HG02840 (cell line): ENCODE data around the gene CASKIN1.
"Not testable (repeated sequence)": the region's sequence is repeated elsewhere in the genome, so short reads cannot be mapped to it uniquely, and the experiment has no call there.

Experiments used
- ATAC-seq: cut with Tn5 transposase; IDR thresholded peaks from one replicate; pipeline ENCODE4 v1.9.1; 2021; ENCODE audit warnings: mild to moderate bottlenecking, moderate library complexity, moderate number of reproducible peaks; ENCODE audit not compliant: unreplicated experiment, low FRiP score

The CASKIN1 gene

GRCh38 chr16:2147981-2148671 lies 48.3 kb downstream of the CASKIN1 start, which contains the start of gene RAB26:
Gene RAB26, plus strand, starts transcription at chr16:2148625. Its CDS starts 159 bp downstream, at chr16:2148784.
- ATAC-seq = no peak

GRCh38 chr16:2147378-2147777 lies 49.0 kb downstream of the CASKIN1 start:
- ATAC-seq = no peak

GRCh38 chr16:2145843-2146242 lies 50.6 kb downstream of the CASKIN1 start:
- no peak for ATAC-seq

- ATAC-seq = no peak
Observed at GRCh38 chr16:2143878-2144485, 52.4 kb downstream of the CASKIN1 start.

- ATAC-seq = no peak
Observed at GRCh38 chr16:2142942-2143877, 53.2 kb downstream of the CASKIN1 start.

GRCh38 chr16:2135770-2136490 lies 60.5 kb downstream of the CASKIN1 start, which contains the start of gene PKD1:
Gene PKD1, minus strand, starts transcription at chr16:2135898. Its CDS starts 209 bp downstream, at chr16:2135689.
- ATAC-seq = not testable (repeated sequence)

- not testable (repeated sequence) for ATAC-seq
Observed at GRCh38 chr16:2135071-2135470, 61.3 kb downstream of the CASKIN1 start.

GRCh38 chr16:2133797-2134196 lies 62.6 kb downstream of the CASKIN1 start:
- not testable (repeated sequence) for ATAC-seq

GRCh38 chr16:2129890-2130447 lies 66.4 kb downstream of the CASKIN1 start:
- not testable (repeated sequence) for ATAC-seq

GRCh38 chr16:2129251-2129650 lies 67.2 kb downstream of the CASKIN1 start:
- not testable (repeated sequence) for ATAC-seq

GRCh38 chr16:2127630-2128280 lies 68.7 kb downstream of the CASKIN1 start:
- not testable (repeated sequence) for ATAC-seq
